ENCODE measurements around the gene SNRPE.
"Not testable (repeated sequence)": the region's sequence is repeated elsewhere in the genome, so short reads cannot be mapped to it uniquely, and the experiment has no call there.

SNRPE gene

GRCh38 chr1:203861379-203862184 is at the start of gene SNRPE:
SNRPE (plus strand) TSS chr1:203861599; CDS start chr1:203861660, 61 bp downstream.
- peak; percentile 97 to 98 for ATAC-seq

- ATAC-seq: no peak
Observed at GRCh38 chr1:203813581-203814341, 47.6 kb upstream of the SNRPE start.

GRCh38 chr1:203818399-203818798 is 43.0 kb upstream of the SNRPE start:
- ATAC-seq: no peak

GRCh38 chr1:203823306-203823705 is 38.1 kb upstream of the SNRPE start:
- ATAC-seq: no peak

- no peak for ATAC-seq
Observed at GRCh38 chr1:203826175-203826574, 35.2 kb upstream of the SNRPE start.

GRCh38 chr1:203828002-203828401 is 33.4 kb upstream of the SNRPE start:
- no peak for ATAC-seq

GRCh38 chr1:203828503-203828902 is 32.9 kb upstream of the SNRPE start:
- ATAC-seq: no peak

GRCh38 chr1:203829247-203829646 is 32.2 kb upstream of the SNRPE start:
- not testable (repeated sequence) for ATAC-seq

- ATAC-seq: no peak
Observed at GRCh38 chr1:203835476-203835875, 25.9 kb upstream of the SNRPE start.

GRCh38 chr1:203839081-203839480 is 22.3 kb upstream of the SNRPE start:
- no peak for ATAC-seq

- no peak for ATAC-seq
Observed at GRCh38 chr1:203840208-203840808, 21.1 kb upstream of the SNRPE start.

- no peak for ATAC-seq
Observed at GRCh38 chr1:203842559-203842876, 18.9 kb upstream of the SNRPE start.

GRCh38 chr1:203843435-203843834 is 18.0 kb upstream of the SNRPE start:
- ATAC-seq: no peak

- not testable (repeated sequence) for ATAC-seq
Observed at GRCh38 chr1:203853112-203853511, 8.3 kb upstream of the SNRPE start.

GRCh38 chr1:203858055-203858454 is 3.3 kb upstream of the SNRPE start:
- ATAC-seq: no peak

- ATAC-seq: no peak
Observed at GRCh38 chr1:203858975-203859374, 2.4 kb upstream of the SNRPE start.

- ATAC-seq: no peak
Observed at GRCh38 chr1:203860396-203861025, 888 bp upstream of the SNRPE start.

- no peak for ATAC-seq
Observed at GRCh38 chr1:203867802-203868201, 6.4 kb downstream of the SNRPE start.

- ATAC-seq: no peak
Observed at GRCh38 chr1:203870245-203870644, 8.8 kb downstream of the SNRPE start.

GRCh38 chr1:203871114-203871880 is 9.9 kb downstream of the SNRPE start:
- ATAC-seq: peak in 1 of 2 donors; percentile 56

- no peak for ATAC-seq
Observed at GRCh38 chr1:203873094-203873493, 11.7 kb downstream of the SNRPE start.

- ATAC-seq: no peak
Observed at GRCh38 chr1:203878422-203878821, 17.0 kb downstream of the SNRPE start.

All from activated CD4-positive, CD25-positive, alpha-beta regulatory T cell treated with anti-CD3 and anti-CD28 coated beads, Interleukin-2, amount 50 U/mL, for 24 hours (primary cell).